T-helper 1 cell treated with Interleukin-12 subunit alpha and Interleukin-12 subunit beta and Interleukin-4 antibody, amounts not matched to agents 30 ng/mL and 1 ng/mL, for 36 hours (primary cell): ENCODE measurements around the gene PHF21B. TPM values are rescaled to one million over a fixed set of nuclear protein-coding genes. Genes with fewer than 3 reads are reported as not detected.

ENCODE experiments used
- intact Hi-C: fragments of 100-400 bp; cut with micrococcal nuclease; formaldehyde crosslinking; loops from one replicate; pipeline ENCODE4 v1.15.1; 2024
- total RNA-seq: library from RNA; stranded (reverse); gene quantifications from 2 replicates; pipeline ENCODE4 v1.2.3, GENCODE V29; 2022

PHF21B gene
- total RNA-seq, 1 donor from 2014 or later: 0.51 TPM

GRCh38 chr22:44898236-44898635 is 111.6 kb downstream of the PHF21B start:
- intact Hi-C loops: no loop called here

GRCh38 chr22:44895296-44896055 is 114.3 kb downstream of the PHF21B start:
- intact Hi-C loops: no loop called here

GRCh38 chr22:44894782-44895181 is 115.0 kb downstream of the PHF21B start:
- intact Hi-C loops: no loop called here

GRCh38 chr22:44894321-44894720 is 115.5 kb downstream of the PHF21B start:
- intact Hi-C loops: no loop called here

GRCh38 chr22:44893731-44894080 is 116.1 kb downstream of the PHF21B start:
- intact Hi-C loops: no loop called here

- intact Hi-C loops: no loop called here
These were observed 116.7 kb downstream of the PHF21B start for GRCh38 chr22:44892803-44893730.

GRCh38 chr22:44892243-44892642 is 117.6 kb downstream of the PHF21B start:
- intact Hi-C loops: no loop called here

- intact Hi-C loops: no loop called here
These were observed 118.0 kb downstream of the PHF21B start for GRCh38 chr22:44891791-44892190.

- intact Hi-C loops: no loop called here
These were observed 118.5 kb downstream of the PHF21B start for GRCh38 chr22:44891293-44891747.

- intact Hi-C loops: no loop called here
These were observed 119.2 kb downstream of the PHF21B start for GRCh38 chr22:44890416-44891292.

GRCh38 chr22:44889255-44889878 is 120.4 kb downstream of the PHF21B start:
- intact Hi-C loops: no loop called here

GRCh38 chr22:44888491-44889254 is 121.1 kb downstream of the PHF21B start:
- intact Hi-C loops: no loop called here

GRCh38 chr22:44887941-44888366 is 121.9 kb downstream of the PHF21B start:
- intact Hi-C loops: no loop called here

GRCh38 chr22:44885806-44886360 is 123.9 kb downstream of the PHF21B start:
- intact Hi-C loops: no loop called here

- intact Hi-C loops: no loop called here
These were observed 124.6 kb downstream of the PHF21B start for GRCh38 chr22:44884968-44885805.

- intact Hi-C loops: no loop called here
These were observed 125.2 kb downstream of the PHF21B start for GRCh38 chr22:44884562-44884961.

- intact Hi-C loops: no loop called here
These were observed 126.8 kb downstream of the PHF21B start for GRCh38 chr22:44883011-44883421.

GRCh38 chr22:44882226-44882905 is 127.4 kb downstream of the PHF21B start:
- intact Hi-C loops: no loop called here
